ENCODE measurements around the gene EFHD2.

DNA sequence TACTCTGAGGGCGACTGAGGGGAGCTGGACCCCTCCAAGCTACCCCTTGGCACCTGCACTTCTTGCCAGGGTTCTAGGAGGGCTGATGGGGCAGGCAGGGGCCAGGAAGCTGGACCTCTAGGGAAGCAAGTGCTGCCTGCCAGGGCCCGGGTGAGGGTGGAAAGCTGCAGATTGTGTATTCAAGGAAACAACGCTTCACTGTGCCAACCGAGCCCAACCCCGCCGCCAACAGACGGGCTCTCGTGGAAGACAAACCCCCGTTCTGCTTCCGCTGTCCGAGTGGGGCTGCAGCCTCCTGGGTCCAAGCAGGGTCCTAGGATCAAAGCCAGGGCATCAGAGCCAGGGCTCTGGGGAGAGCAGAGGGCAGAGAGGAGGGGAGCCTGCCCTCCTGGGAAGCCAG, 3.2 kb downstream of the EFHD2 start:
- no peak for TF ChIP-seq POLR2A (IDR thresholded peaks at IDR 0.05; ENCODE audit: low read depth, low read length)
- no peak for TF ChIP-seq POLR2AphosphoS5 (IDR thresholded peaks at IDR 0.05; ENCODE audit: low read depth, low read length)
- no peak for TF ChIP-seq TAF1 (IDR thresholded peaks at IDR 0.05; ENCODE audit: low read depth, low read length)
- TF ChIP-seq PAX5 (IDR thresholded peaks at IDR 0.05; ENCODE audit: insufficient read depth, low read length, severe bottlenecking): no peak
